AG04449 (cell line): ENCODE results near the gene TBC1D5.
"Not testable (repeated sequence)": the region's sequence is repeated elsewhere in the genome, so short reads cannot be mapped to it uniquely, and the experiment has no call there.

Experiments
- CTCF ChIA-PET: fragments of 350-600 bp; formaldehyde crosslinking; extraction: SDS; loops from one replicate; lab custom pipeline; 2021; ENCODE audit warnings: antibody characterized with exemption; lab: Yijun Ruan, JAX
- POLR2A ChIA-PET: fragments of 400-600, 350-600 bp; formaldehyde crosslinking; extraction: SDS; loops from one replicate; lab custom pipeline; 2020; ENCODE audit warnings: antibody characterized with exemption, inconsistent platforms; lab: Yijun Ruan, JAX
- DNase-seq: peaks from one replicate; pipeline ENCODE4 v3.0.0-alpha.2; 2010; ENCODE audit warnings: low read depth, low spot score
- H3K4me3 ChIP-seq: 2 replicates; pipeline ENCODE4 v1.5.1; 2011; ENCODE audit warnings: low read depth, mild to moderate bottlenecking, control low read depth, low read length
- CTCF ChIP-seq: IDR thresholded peaks from one replicate; pipeline ENCODE4 v1.5.1; 2011; ENCODE audit warnings: mild to moderate bottlenecking, moderate library complexity, low read length, control low read depth, inconsistent platforms; ENCODE audit not compliant: insufficient read depth; ENCODE audit errors: missing control alignments

Gene TBC1D5

GRCh38 chr3:17717411-17717810 is 25.0 kb downstream of the TBC1D5 start:
- POLR2A ChIA-PET, result no interaction called here
- no peak for TF ChIP-seq CTCF
- no peak overlapping the region for H3K4me3 ChIP-seq
- no peak for DNase-seq
- CTCF ChIA-PET, result no interaction called here

GRCh38 chr3:17714473-17714872 is 28.0 kb downstream of the TBC1D5 start:
- no peak for TF ChIP-seq CTCF
- DNase-seq, result no peak
- CTCF ChIA-PET, result no interaction called here
- no peak overlapping the region for H3K4me3 ChIP-seq
- POLR2A ChIA-PET, result no interaction called here

- no peak for TF ChIP-seq CTCF
- H3K4me3 ChIP-seq, result no peak overlapping the region
- CTCF ChIA-PET, result no interaction called here
- POLR2A ChIA-PET, result no interaction called here
- no peak for DNase-seq
Measured at GRCh38 chr3:17709236-17709810, 33.1 kb downstream of the TBC1D5 start.

GRCh38 chr3:17707813-17708543 is 34.5 kb downstream of the TBC1D5 start:
- CTCF ChIA-PET, result no interaction called here
- POLR2A ChIA-PET, result no interaction called here
- no peak for TF ChIP-seq CTCF
- DNase-seq, result no peak
- H3K4me3 ChIP-seq, result no peak overlapping the region

- POLR2A ChIA-PET, DNase-seq, CTCF ChIA-PET, H3K4me3 ChIP-seq: not testable (repeated sequence)
Measured at GRCh38 chr3:17705991-17706390, 36.4 kb downstream of the TBC1D5 start.

GRCh38 chr3:17699815-17700214 is 42.6 kb downstream of the TBC1D5 start:
- DNase-seq, CTCF ChIA-PET, H3K4me3 ChIP-seq, POLR2A ChIA-PET: not testable (repeated sequence)

- DNase-seq, CTCF ChIA-PET, POLR2A ChIA-PET, H3K4me3 ChIP-seq: not testable (repeated sequence)
Measured at GRCh38 chr3:17695665-17696064, 46.8 kb downstream of the TBC1D5 start.

GRCh38 chr3:17693670-17693999 is 48.8 kb downstream of the TBC1D5 start:
- H3K4me3 ChIP-seq, CTCF ChIA-PET, POLR2A ChIA-PET, DNase-seq: not testable (repeated sequence)

- POLR2A ChIA-PET, DNase-seq, CTCF ChIA-PET, H3K4me3 ChIP-seq: not testable (repeated sequence)
Measured at GRCh38 chr3:17692846-17693669, 49.4 kb downstream of the TBC1D5 start.
